ENCODE results near the gene PKN1. TPM values are rescaled to one million over a fixed set of nuclear protein-coding genes. Genes with fewer than 3 reads are reported as not detected.

PKN1 gene
- total RNA-seq, 4 donors from 2014 or later = 13.2 to 30.9 (median 16.4) TPM

DNA sequence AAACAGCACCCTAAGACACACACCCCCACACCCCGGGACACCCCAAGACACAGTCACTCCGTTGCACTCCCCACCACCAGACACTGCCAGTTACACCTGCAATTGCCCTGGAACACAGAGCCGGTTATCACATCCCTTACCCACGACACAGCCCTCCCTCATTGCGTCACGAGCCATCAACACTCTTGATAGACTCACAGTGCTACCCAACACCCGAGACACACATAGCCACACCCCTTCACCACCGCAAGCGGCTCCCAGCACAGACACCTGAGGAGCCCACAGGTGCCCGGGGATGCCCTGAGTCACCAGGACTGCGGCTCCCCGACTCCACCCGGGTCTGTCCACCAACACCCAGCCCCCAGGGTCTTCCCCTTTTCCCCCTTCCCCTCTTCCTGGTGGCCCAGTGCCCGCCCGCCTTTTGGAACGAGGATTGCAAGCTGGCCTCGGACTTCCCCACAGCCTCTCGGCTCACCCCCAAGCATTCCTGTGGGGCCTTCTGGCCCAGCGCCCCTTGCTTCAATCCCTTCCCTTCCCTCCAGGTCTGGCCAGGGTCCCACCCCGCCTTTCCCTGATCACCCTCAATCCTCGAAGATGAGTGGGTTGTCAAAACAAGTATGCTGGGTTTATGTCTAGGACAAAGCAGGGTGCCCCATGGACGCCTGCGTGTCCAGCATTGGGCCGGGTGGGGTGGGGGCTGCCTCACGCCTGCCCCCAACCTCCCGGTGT lies 43.7 kb downstream of the PKN1 start:
- DNase-seq (ENCODE audit: low spot score in 2 of 2) = peak in 1 of 2 donors; percentile 50
- intact Hi-C loops (cut with DNase I; ENCODE audit: low total_unique reads) = no loop called here

GRCh38 chr19:14477418-14478112 lies 44.5 kb downstream of the PKN1 start:
- no peak overlapping the region for H3K4me3 ChIP-seq (ENCODE audit: low read depth, poor library complexity, severe bottlenecking)
- no peak for DNase-seq (ENCODE audit: low spot score in 2 of 2)
- WGBS, 2 donors = 61 to 65% methylated on average over 8 to 10 of the region's 10 CpGs
- intact Hi-C loops (cut with DNase I; ENCODE audit: low total_unique reads) = no loop called here
- no peak for TF ChIP-seq POLR2A (IDR thresholded peaks at IDR 0.05)
- TF ChIP-seq, protein P1, sequence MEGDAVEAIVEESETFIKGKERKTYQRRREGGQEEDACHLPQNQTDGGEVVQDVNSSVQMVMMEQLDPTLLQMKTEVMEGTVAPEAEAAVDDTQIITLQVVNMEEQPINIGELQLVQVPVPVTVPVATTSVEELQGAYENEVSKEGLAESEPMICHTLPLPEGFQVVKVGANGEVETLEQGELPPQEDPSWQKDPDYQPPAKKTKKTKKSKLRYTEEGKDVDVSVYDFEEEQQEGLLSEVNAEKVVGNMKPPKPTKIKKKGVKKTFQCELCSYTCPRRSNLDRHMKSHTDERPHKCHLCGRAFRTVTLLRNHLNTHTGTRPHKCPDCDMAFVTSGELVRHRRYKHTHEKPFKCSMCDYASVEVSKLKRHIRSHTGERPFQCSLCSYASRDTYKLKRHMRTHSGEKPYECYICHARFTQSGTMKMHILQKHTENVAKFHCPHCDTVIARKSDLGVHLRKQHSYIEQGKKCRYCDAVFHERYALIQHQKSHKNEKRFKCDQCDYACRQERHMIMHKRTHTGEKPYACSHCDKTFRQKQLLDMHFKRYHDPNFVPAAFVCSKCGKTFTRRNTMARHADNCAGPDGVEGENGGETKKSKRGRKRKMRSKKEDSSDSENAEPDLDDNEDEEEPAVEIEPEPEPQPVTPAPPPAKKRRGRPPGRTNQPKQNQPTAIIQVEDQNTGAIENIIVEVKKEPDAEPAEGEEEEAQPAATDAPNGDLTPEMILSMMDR (IDR thresholded peaks at IDR 0.05) = no peak

More for the DNA sequence above, 43.7 kb downstream of the PKN1 start:
- H3K4me3 ChIP-seq (ENCODE audit: low read depth, poor library complexity, severe bottlenecking) = no peak overlapping the region
- no peak for TF ChIP-seq POLR2A (IDR thresholded peaks at IDR 0.05)
- TF ChIP-seq, protein P1 (IDR thresholded peaks at IDR 0.05) = no peak
- 20 to 33% methylated on average over 21 to 26 of the region's 26 CpGs for WGBS, 2 donors

GRCh38 chr19:14478113-14478545 lies 45.0 kb downstream of the PKN1 start:
- intact Hi-C loops (cut with DNase I; ENCODE audit: low total_unique reads) = no loop called here
- WGBS, 2 donors = 71 to 89% methylated on average over 24 of the region's 24 CpGs

GRCh38 chr19:14479309-14479974 lies 46.3 kb downstream of the PKN1 start:
- no peak overlapping the region for H3K4me3 ChIP-seq (ENCODE audit: low read depth, poor library complexity, severe bottlenecking)
- 86 to 93% methylated on average over 14 of the region's 14 CpGs for WGBS, 2 donors
- no peak for TF ChIP-seq POLR2A (IDR thresholded peaks at IDR 0.05)
- TF ChIP-seq, protein P1 (IDR thresholded peaks at IDR 0.05) = no peak
- intact Hi-C loops (cut with DNase I; ENCODE audit: low total_unique reads) = no loop called here
- DNase-seq (ENCODE audit: low spot score in 2 of 2) = no peak

More at GRCh38 chr19:14478113-14478545, 45.0 kb downstream of the PKN1 start:
- TF ChIP-seq, protein P1 (IDR thresholded peaks at IDR 0.05) = no peak
- no peak for TF ChIP-seq POLR2A (IDR thresholded peaks at IDR 0.05)
- no peak for DNase-seq (ENCODE audit: low spot score in 2 of 2)
- no peak overlapping the region for H3K4me3 ChIP-seq (ENCODE audit: low read depth, poor library complexity, severe bottlenecking)

GRCh38 chr19:14479975-14480699 lies 47.0 kb downstream of the PKN1 start:
- intact Hi-C loops (cut with DNase I; ENCODE audit: low total_unique reads) = no loop called here
- no peak overlapping the region for H3K4me3 ChIP-seq (ENCODE audit: low read depth, poor library complexity, severe bottlenecking)
- WGBS, 2 donors = 78 to 91% methylated on average over 23 to 30 of the region's 43 CpGs
- no peak for DNase-seq (ENCODE audit: low spot score in 2 of 2)
- no peak for TF ChIP-seq POLR2A (IDR thresholded peaks at IDR 0.05)
- TF ChIP-seq, protein P1 (IDR thresholded peaks at IDR 0.05) = no peak
